GM23248 (cell line): ENCODE results near the gene SBF2.

Experiments
- EZH2 ChIP-seq: fragments of 200-600 bp; sonication (generic); IDR thresholded peaks from 2 replicates; pipeline ENCODE4 v1.6.1; 2018; ENCODE audit warnings: antibody characterized with exemption, mild to moderate bottlenecking; ENCODE audit not compliant: insufficient read depth, poor library complexity, severe bottlenecking
- EZH2phosphoT487 ChIP-seq: fragments of 200-600 bp; sonication (generic); IDR thresholded peaks from 2 replicates; pipeline ENCODE4 v1.6.1; 2018; ENCODE audit warnings: antibody characterized with exemption, moderate library complexity, mild to moderate bottlenecking, low read depth; ENCODE audit not compliant: insufficient read depth

DNA sequence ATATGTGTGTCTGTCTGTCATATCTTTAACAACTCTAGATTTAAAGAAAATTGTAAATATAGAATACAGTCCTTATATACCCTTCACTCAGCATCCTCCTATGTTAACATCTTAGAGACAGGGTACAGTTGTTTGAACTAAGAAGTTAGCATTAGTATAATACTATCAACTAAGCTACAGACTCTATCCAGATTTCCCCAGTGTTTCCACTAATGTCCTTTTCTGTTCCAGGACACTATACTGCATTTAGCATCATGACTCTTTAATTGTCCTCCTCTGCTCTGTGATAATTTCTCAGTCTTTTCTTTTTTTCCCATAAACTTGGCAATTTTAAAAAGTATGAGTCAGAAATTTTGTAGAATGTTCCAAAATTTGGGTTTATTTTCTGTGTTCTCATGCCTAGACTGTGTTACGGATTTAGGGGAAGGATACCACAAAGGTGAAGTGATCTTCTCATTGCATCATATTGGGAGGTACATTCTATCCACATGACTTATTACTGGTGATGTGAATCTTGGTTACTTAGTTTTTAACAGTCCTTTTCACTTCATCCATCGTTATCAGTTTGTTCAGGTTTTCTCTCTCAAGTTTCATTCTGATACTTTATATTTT is 168.4 kb downstream of the SBF2 start:
- no peak for TF ChIP-seq EZH2phosphoT487
- TF ChIP-seq EZH2 = no peak
